ENCODE results near the gene SLC4A9.

DNA sequence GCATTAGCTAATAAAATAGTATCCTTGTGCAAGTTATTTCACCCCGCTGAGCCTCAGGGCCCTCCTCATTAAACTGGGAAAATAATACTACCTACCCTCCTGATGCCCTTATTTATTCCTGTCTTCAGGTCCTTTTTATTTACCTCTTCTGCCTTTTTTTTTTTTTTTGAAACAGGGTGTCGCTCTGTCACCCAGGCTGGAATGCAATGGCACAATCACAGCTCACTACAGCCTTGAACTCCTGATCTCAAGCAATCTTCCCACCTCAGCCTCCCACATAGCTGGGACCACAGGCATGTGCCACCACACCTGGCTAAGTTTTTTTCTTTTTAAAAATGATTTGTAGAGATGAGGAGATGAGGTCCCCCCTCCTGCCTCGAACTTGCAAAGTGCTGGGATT, 34.5 kb upstream of the SLC4A9 start:
- TF ChIP-seq, protein P1, sequence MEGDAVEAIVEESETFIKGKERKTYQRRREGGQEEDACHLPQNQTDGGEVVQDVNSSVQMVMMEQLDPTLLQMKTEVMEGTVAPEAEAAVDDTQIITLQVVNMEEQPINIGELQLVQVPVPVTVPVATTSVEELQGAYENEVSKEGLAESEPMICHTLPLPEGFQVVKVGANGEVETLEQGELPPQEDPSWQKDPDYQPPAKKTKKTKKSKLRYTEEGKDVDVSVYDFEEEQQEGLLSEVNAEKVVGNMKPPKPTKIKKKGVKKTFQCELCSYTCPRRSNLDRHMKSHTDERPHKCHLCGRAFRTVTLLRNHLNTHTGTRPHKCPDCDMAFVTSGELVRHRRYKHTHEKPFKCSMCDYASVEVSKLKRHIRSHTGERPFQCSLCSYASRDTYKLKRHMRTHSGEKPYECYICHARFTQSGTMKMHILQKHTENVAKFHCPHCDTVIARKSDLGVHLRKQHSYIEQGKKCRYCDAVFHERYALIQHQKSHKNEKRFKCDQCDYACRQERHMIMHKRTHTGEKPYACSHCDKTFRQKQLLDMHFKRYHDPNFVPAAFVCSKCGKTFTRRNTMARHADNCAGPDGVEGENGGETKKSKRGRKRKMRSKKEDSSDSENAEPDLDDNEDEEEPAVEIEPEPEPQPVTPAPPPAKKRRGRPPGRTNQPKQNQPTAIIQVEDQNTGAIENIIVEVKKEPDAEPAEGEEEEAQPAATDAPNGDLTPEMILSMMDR (IDR thresholded peaks at IDR 0.05; ENCODE audit: low read depth, low read length, poor library complexity, severe bottlenecking) = no peak
- TF ChIP-seq EZH2phosphoT487 (IDR thresholded peaks at IDR 0.05; ENCODE audit: borderline replicate concordance, low read length) = no peak
